LoVo (cell line): ENCODE measurements around the gene NELFCD.
"Not testable (repeated sequence)": the region's sequence is repeated elsewhere in the genome, so short reads cannot be mapped to it uniquely, and the experiment has no call there.

Experiments
- DNase-seq: peaks from one replicate; pipeline ENCODE4 v3.0.0-alpha.2; 2016; ENCODE audit warnings: low spot score

Gene NELFCD

GRCh38 chr20:59025511-59025910 is 44.5 kb downstream of the NELFCD start:
- no peak for DNase-seq

- no peak for DNase-seq
Observed at GRCh38 chr20:59026904-59027740, 46.1 kb downstream of the NELFCD start.

GRCh38 chr20:59027741-59028320 is 46.8 kb downstream of the NELFCD start:
- no peak for DNase-seq

- DNase-seq: no peak
Observed at GRCh38 chr20:59028812-59029211, 47.8 kb downstream of the NELFCD start.

- DNase-seq: no peak
Observed at GRCh38 chr20:59030911-59031563, 50.0 kb downstream of the NELFCD start.

- DNase-seq: no peak
Observed at GRCh38 chr20:59031564-59032022, 50.5 kb downstream of the NELFCD start.

- DNase-seq: peak; percentile 97
Observed at GRCh38 chr20:59032023-59032712, 51.1 kb downstream of the NELFCD start, which contains the start of gene ATP5F1E. Gene ATP5F1E (minus strand): TSS chr20:59032335. CDS start chr20:59032251, 84 bp downstream.

GRCh38 chr20:59032713-59033059 is 51.6 kb downstream of the NELFCD start:
- DNase-seq: no peak

GRCh38 chr20:59033093-59033492 is 52.0 kb downstream of the NELFCD start:
- DNase-seq: no peak

- no peak for DNase-seq
Observed at GRCh38 chr20:59033616-59034165, 52.6 kb downstream of the NELFCD start.

- DNase-seq: no peak
Observed at GRCh38 chr20:59035381-59035780, 54.3 kb downstream of the NELFCD start.

GRCh38 chr20:59037386-59037785 is 56.3 kb downstream of the NELFCD start:
- DNase-seq: no peak

GRCh38 chr20:59039233-59039632 is 58.2 kb downstream of the NELFCD start:
- no peak for DNase-seq

GRCh38 chr20:59040667-59041066 is 59.6 kb downstream of the NELFCD start:
- DNase-seq: no peak

GRCh38 chr20:59041487-59041886 is 60.4 kb downstream of the NELFCD start:
- not testable (repeated sequence) for DNase-seq

GRCh38 chr20:59042151-59042795 is 61.2 kb downstream of the NELFCD start, which contains the start of gene PRELID3B:
Gene PRELID3B (minus strand): TSS chr20:59042786. CDS start chr20:59042730, 56 bp downstream.
- peak; percentile 22 for DNase-seq

GRCh38 chr20:59042796-59043631 is 62.0 kb downstream of the NELFCD start:
- peak; percentile 96 for DNase-seq

- peak; percentile 35 for DNase-seq
Observed at GRCh38 chr20:59043698-59044097, 62.6 kb downstream of the NELFCD start.

GRCh38 chr20:59044295-59044694 is 63.2 kb downstream of the NELFCD start:
- DNase-seq: no peak
